Upper lobe of left lung (tissue), 4 donors: Measurements from ENCODE around the gene CPNE4.

Experiments used
- EP300 ChIP-seq, 4 donors: sonication (generic); formaldehyde crosslinking; IDR thresholded peaks; one replicate each; pipeline ENCODE4 v1.5.1; 2017; ENCODE audit warnings: antibody characterized with exemption in 4 of 4, control low read depth in 2 of 4
- POLR2A ChIP-seq, 4 donors: fragments of 450-650 bp; IDR thresholded peaks; one replicate each; pipeline ENCODE4 v1.5.1; 2016 to 2017; ENCODE audit warnings: antibody characterized with exemption in 4 of 4, mild to moderate bottlenecking in 2 of 4
- TF ChIP-seq, protein P1 (sequence below), 6 experiments: fragments of 450-650 bp in 4 of 6; fragments of 200-600 bp in 2 of 6; sonication (generic) in 2 of 6; IDR thresholded peaks; one replicate each; pipeline ENCODE4 v1.5.1; 2016 to 2019; ENCODE audit warnings: antibody characterized with exemption in 6 of 6

DNA sequence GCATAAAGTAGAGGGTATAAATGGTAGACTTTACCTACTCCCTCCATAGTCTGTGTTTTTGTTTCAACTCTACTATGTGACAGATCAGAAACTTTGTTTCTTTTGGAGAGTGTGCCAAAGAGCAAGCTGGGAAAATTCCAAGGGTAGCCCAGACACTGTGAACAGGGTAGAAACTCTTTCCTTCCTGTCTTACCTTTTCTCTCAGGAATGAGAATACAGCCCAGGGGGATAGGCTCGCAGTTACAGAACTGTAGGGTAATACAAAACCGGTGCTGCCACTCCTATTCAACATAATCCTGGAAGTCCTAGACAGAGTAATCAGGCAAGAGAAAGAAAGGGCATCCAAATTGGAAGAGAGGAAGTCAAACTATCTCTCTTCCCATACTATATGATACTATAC is 256.3 kb downstream of the CPNE4 start:
- TF ChIP-seq POLR2A (IDR thresholded peaks at IDR 0.05), result no peak
- no peak for TF ChIP-seq EP300 (IDR thresholded peaks at IDR 0.05)
- TF ChIP-seq, protein P1, sequence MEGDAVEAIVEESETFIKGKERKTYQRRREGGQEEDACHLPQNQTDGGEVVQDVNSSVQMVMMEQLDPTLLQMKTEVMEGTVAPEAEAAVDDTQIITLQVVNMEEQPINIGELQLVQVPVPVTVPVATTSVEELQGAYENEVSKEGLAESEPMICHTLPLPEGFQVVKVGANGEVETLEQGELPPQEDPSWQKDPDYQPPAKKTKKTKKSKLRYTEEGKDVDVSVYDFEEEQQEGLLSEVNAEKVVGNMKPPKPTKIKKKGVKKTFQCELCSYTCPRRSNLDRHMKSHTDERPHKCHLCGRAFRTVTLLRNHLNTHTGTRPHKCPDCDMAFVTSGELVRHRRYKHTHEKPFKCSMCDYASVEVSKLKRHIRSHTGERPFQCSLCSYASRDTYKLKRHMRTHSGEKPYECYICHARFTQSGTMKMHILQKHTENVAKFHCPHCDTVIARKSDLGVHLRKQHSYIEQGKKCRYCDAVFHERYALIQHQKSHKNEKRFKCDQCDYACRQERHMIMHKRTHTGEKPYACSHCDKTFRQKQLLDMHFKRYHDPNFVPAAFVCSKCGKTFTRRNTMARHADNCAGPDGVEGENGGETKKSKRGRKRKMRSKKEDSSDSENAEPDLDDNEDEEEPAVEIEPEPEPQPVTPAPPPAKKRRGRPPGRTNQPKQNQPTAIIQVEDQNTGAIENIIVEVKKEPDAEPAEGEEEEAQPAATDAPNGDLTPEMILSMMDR (IDR thresholded peaks at IDR 0.05), result no peak
